ENCODE results near the gene SRGAP3. TPM values are rescaled to one million over a fixed set of nuclear protein-coding genes. Genes with fewer than 3 reads are reported as not detected.

SRGAP3 gene
- total and polyA plus RNA-seq, 10 of the 15 experiments (the other 5 are each of a cell fraction or from before 2014, with no cell fraction given), result 0.32 to 1.7 (median 0.99) TPM

- Histone ChIP-seq H3K27me3 (replicated peaks in 1 of 2; ENCODE audit: control insufficient read depth in 2 of 2, insufficient read depth in 2 of 2, low read length in 1 of 2) (no peaks in the 10 kb centered on the region; a peak in 1 of 4 replicates), H3K79me2 (ENCODE audit: control insufficient read depth, insufficient read depth, low read length) (no peaks in the 10 kb centered on the region), H3K36me3 (ENCODE audit: control insufficient read depth in 2 of 2, insufficient read depth in 2 of 2, low read length in 1 of 2) (no peaks in the 10 kb centered on the region), H3K4me1 (ENCODE audit: control insufficient read depth, insufficient read depth, low read length) (no peaks in the 10 kb centered on the region), H3K9me3 (replicated peaks; ENCODE audit: control insufficient read depth, insufficient read depth, low read length) (no peaks in the 10 kb centered on the region; the same call in 2 of the 3 replicates), H4K20me1 (ENCODE audit: control insufficient read depth, insufficient read depth) (no peaks in the 10 kb centered on the region), H3K27ac (ENCODE audit: control insufficient read depth, insufficient read depth) (no peak overlapping the region), H3K4me3 (no peak overlapping the region), H3K4me2 (ENCODE audit: control insufficient read depth, insufficient read depth) (no peak overlapping the region), H2AFZ (ENCODE audit: control insufficient read depth, low read depth, low read length) (no peak overlapping the region), H3K9ac (ENCODE audit: control insufficient read depth, insufficient read depth, low read length) (no peak overlapping the region)
- DNase-seq (ENCODE audit: low read depth, low spot score) (no peak), ATAC-seq (no peak), FAIRE-seq (no peak)
- WGBS (ENCODE audit: insufficient coverage, insufficient replicate concordance, low lambda C conversion rate, missing lambda C conversion rate), result 21% methylated on average over 2 of the region's 2 CpGs
- TF ChIP-seq BCL11A (IDR thresholded peaks at IDR 0.05; ENCODE audit: low read depth, low read length) (no peak), YBX1 (IDR thresholded peaks at IDR 0.05) (no peak), POLR2AphosphoS2 (IDR thresholded peaks at IDR 0.05; ENCODE audit: low read depth, low read length) (no peak), NFXL1 (IDR thresholded peaks at IDR 0.05; ENCODE audit: borderline replicate concordance) (no peak), MYC (IDR thresholded peaks at IDR 0.05; ENCODE audit: insufficient read depth, insufficient read length, insufficient replicate concordance, low read length, severe bottlenecking) (no peak), TAF1 (IDR thresholded peaks at IDR 0.05; ENCODE audit: borderline replicate concordance, low read depth, low read length) (no peak), SP1 (IDR thresholded peaks at IDR 0.05; ENCODE audit: low read depth, low read length) (no peak), WRNIP1 (IDR thresholded peaks at IDR 0.05; ENCODE audit: borderline replicate concordance, low read depth, low read length) (no peak), MEF2A (IDR thresholded peaks at IDR 0.05; ENCODE audit: insufficient read depth, low read depth, low read length) (no peak), ZNF622 (IDR thresholded peaks at IDR 0.05) (no peak), ZBED1 (IDR thresholded peaks at IDR 0.05; ENCODE audit: borderline replicate concordance) (no peak), CBX3 (IDR thresholded peaks at IDR 0.05; ENCODE audit: borderline replicate concordance, low read depth) (no peak)
- TF ChIP-seq, protein P1, sequence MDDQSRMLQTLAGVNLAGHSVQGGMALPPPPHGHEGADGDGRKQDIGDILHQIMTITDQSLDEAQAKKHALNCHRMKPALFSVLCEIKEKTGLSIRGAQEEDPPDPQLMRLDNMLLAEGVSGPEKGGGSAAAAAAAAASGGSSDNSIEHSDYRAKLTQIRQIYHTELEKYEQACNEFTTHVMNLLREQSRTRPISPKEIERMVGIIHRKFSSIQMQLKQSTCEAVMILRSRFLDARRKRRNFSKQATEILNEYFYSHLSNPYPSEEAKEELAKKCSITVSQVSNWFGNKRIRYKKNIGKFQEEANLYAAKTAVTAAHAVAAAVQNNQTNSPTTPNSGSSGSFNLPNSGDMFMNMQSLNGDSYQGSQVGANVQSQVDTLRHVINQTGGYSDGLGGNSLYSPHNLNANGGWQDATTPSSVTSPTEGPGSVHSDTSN (IDR thresholded peaks at IDR 0.05; ENCODE audit: insufficient replicate concordance, low read depth, low read length), result no peak
- TF ChIP-seq, protein P2, sequence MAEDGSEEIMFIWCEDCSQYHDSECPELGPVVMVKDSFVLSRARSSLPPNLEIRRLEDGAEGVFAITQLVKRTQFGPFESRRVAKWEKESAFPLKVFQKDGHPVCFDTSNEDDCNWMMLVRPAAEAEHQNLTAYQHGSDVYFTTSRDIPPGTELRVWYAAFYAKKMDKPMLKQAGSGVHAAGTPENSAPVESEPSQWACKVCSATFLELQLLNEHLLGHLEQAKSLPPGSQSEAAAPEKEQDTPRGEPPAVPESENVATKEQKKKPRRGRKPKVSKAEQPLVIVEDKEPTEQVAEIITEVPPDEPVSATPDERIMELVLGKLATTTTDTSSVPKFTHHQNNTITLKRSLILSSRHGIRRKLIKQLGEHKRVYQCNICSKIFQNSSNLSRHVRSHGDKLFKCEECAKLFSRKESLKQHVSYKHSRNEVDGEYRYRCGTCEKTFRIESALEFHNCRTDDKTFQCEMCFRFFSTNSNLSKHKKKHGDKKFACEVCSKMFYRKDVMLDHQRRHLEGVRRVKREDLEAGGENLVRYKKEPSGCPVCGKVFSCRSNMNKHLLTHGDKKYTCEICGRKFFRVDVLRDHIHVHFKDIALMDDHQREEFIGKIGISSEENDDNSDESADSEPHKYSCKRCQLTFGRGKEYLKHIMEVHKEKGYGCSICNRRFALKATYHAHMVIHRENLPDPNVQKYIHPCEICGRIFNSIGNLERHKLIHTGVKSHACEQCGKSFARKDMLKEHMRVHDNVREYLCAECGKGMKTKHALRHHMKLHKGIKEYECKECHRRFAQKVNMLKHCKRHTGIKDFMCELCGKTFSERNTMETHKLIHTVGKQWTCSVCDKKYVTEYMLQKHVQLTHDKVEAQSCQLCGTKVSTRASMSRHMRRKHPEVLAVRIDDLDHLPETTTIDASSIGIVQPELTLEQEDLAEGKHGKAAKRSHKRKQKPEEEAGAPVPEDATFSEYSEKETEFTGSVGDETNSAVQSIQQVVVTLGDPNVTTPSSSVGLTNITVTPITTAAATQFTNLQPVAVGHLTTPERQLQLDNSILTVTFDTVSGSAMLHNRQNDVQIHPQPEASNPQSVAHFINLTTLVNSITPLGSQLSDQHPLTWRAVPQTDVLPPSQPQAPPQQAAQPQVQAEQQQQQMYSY (CRISPR knock-in tag; IDR thresholded peaks at IDR 0.05), result no peak
- TF ChIP-seq, protein P3, sequence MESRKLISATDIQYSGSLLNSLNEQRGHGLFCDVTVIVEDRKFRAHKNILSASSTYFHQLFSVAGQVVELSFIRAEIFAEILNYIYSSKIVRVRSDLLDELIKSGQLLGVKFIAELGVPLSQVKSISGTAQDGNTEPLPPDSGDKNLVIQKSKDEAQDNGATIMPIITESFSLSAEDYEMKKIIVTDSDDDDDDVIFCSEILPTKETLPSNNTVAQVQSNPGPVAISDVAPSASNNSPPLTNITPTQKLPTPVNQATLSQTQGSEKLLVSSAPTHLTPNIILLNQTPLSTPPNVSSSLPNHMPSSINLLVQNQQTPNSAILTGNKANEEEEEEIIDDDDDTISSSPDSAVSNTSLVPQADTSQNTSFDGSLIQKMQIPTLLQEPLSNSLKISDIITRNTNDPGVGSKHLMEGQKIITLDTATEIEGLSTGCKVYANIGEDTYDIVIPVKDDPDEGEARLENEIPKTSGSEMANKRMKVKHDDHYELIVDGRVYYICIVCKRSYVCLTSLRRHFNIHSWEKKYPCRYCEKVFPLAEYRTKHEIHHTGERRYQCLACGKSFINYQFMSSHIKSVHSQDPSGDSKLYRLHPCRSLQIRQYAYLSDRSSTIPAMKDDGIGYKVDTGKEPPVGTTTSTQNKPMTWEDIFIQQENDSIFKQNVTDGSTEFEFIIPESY (IDR thresholded peaks at IDR 0.05), result no peak
- in situ Hi-C loops (cut with MboI), result no loop called here
- ChIA-PET RAD21 (ENCODE audit: unreplicated experiment) (no interaction called here), CTCF (no interaction called here), SMC1A (ENCODE audit: uncharacterized antibody, unreplicated experiment) (no interaction called here), POLR2A (no interaction called here)
- no TSS peak for BruUV-seq (replicated peaks)
- intact Hi-C loops (cut with micrococcal nuclease; ENCODE audit: unreplicated experiment), result no loop called here
These were observed 134.1 kb downstream of the SRGAP3 start for GRCh38 chr3:9115336-9115735.
